Stimulated activated CD8-positive, alpha-beta memory T cell treated with anti-CD3 and anti-CD28 coated beads, Interleukin-12 subunit alpha, Interleukin-12 subunit beta, amount 100 ng/mL, for 1 hour (primary cell): Measurements from ENCODE around the gene HTR2A.

ENCODE experiments used
- DNase-seq: peaks from one replicate; pipeline ENCODE4 v3.0.0-alpha.2; 2020; ENCODE audit warnings: low read depth

HTR2A gene

GRCh38 chr13:46868091-46868490 lies 28.8 kb downstream of the HTR2A start:
- no peak for DNase-seq

GRCh38 chr13:46866150-46866549 lies 30.7 kb downstream of the HTR2A start:
- DNase-seq: no peak

GRCh38 chr13:46864941-46865340 lies 31.9 kb downstream of the HTR2A start:
- DNase-seq: no peak

GRCh38 chr13:46861959-46862358 lies 34.9 kb downstream of the HTR2A start:
- no peak for DNase-seq

GRCh38 chr13:46860722-46861121 lies 36.1 kb downstream of the HTR2A start:
- no peak for DNase-seq

GRCh38 chr13:46858776-46859175 lies 38.1 kb downstream of the HTR2A start:
- no peak for DNase-seq

- no peak for DNase-seq
Observed at GRCh38 chr13:46858163-46858562, 38.7 kb downstream of the HTR2A start.

GRCh38 chr13:46855664-46856063 lies 41.2 kb downstream of the HTR2A start:
- no peak for DNase-seq

- no peak for DNase-seq
Observed at GRCh38 chr13:46855166-46855565, 41.7 kb downstream of the HTR2A start.

- no peak for DNase-seq
Observed at GRCh38 chr13:46852168-46852567, 44.7 kb downstream of the HTR2A start.

GRCh38 chr13:46850214-46850613 lies 46.6 kb downstream of the HTR2A start:
- DNase-seq: no peak

- DNase-seq: no peak
Observed at GRCh38 chr13:46846726-46847125, 50.1 kb downstream of the HTR2A start.

GRCh38 chr13:46845146-46845545 lies 51.7 kb downstream of the HTR2A start:
- no peak for DNase-seq

GRCh38 chr13:46844431-46844830 lies 52.4 kb downstream of the HTR2A start:
- no peak for DNase-seq

GRCh38 chr13:46839399-46839798 lies 57.5 kb downstream of the HTR2A start:
- DNase-seq: no peak

- DNase-seq: no peak
Observed at GRCh38 chr13:46834657-46835056, 62.2 kb downstream of the HTR2A start.

GRCh38 chr13:46831588-46832194 lies 65.2 kb downstream of the HTR2A start:
- DNase-seq: peak; percentile 10

- no peak for DNase-seq
Observed at GRCh38 chr13:46830405-46831005, 66.3 kb downstream of the HTR2A start.

GRCh38 chr13:46822551-46822950 lies 74.3 kb downstream of the HTR2A start:
- no peak for DNase-seq

- no peak for DNase-seq
Observed at GRCh38 chr13:46817838-46818476, 78.9 kb downstream of the HTR2A start.

- DNase-seq: no peak
Observed at GRCh38 chr13:46817095-46817494, 79.8 kb downstream of the HTR2A start.

GRCh38 chr13:46816371-46816770 lies 80.5 kb downstream of the HTR2A start:
- no peak for DNase-seq

GRCh38 chr13:46812301-46812797 lies 84.5 kb downstream of the HTR2A start:
- DNase-seq: no peak

- no peak for DNase-seq
Observed at GRCh38 chr13:46810440-46810839, 86.4 kb downstream of the HTR2A start.
